ENCODE measurements around the gene PDZK1IP1. TPM values are rescaled to one million over a fixed set of nuclear protein-coding genes. Genes with fewer than 3 reads are reported as not detected.
"Not testable (repeated sequence)": the region's sequence is repeated elsewhere in the genome, so short reads cannot be mapped to it uniquely, and the experiment has no call there.

Gene PDZK1IP1
- total and polyA plus RNA-seq, 2 of the 13 experiments (the other 11 are each of a cell fraction or from before 2014, with no cell fraction given), result 0.24 to 1.6 TPM

DNA sequence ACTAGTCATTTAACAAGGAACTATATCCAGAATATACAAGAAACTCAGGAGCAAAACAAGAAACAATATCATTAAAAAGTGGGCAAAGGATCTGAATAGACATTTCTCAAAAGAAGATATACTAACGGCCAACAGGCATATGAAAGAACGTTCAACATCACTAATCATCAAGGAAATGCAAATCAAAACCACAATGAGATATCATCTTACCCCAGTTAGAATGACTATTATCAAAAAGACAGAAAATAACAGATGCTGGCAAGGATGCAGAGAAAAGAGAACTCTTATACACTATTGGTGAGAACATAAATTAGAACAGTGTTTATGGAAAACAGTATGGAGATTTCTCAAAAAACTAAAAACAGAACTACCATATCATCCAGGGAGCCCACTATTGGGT lies 13.7 kb upstream of the PDZK1IP1 start:
- H3K36me3 ChIP-seq (replicated peaks in 1 of 2; ENCODE audit: control insufficient read depth in 1 of 2, insufficient read depth in 2 of 2, low read length in 2 of 2); POLR2A ChIA-PET; H3K4me2 ChIP-seq (ENCODE audit: low read depth, low read length); DNase-seq (ENCODE audit: low spot score); H3K9me3 ChIP-seq (ENCODE audit: low read length); in situ Hi-C loops (cut with HindIII; ENCODE audit: extremely low pct_ligation_motif_present, low pct_unique_long_range_greater_than_20kb); H3K4me3 ChIP-seq (replicated peaks in 1 of 3; ENCODE audit: insufficient read depth in 1 of 3, low read depth in 2 of 3, low read length in 3 of 3); H3K9ac ChIP-seq (ENCODE audit: insufficient read depth, low read depth, low read length); BruUV-seq (replicated peaks); H3K79me2 ChIP-seq (ENCODE audit: insufficient read depth, low read length); H4K20me1 ChIP-seq (ENCODE audit: insufficient read depth, low read length); CTCF ChIA-PET (ENCODE audit: low intra/inter-chr PET ratio, low total read pairs); intact Hi-C loops (cut with micrococcal nuclease; ENCODE audit: unreplicated experiment); ATAC-seq; H3K27ac ChIP-seq (ENCODE audit: extremely low read length, insufficient read depth, low read length); H3K4me1 ChIP-seq (ENCODE audit: insufficient read depth, low read length); FAIRE-seq; H2AFZ ChIP-seq (ENCODE audit: low read length): not testable (repeated sequence)
- WGBS (ENCODE audit: low lambda C conversion rate), result 0% methylated on average over 2 of the region's 2 CpGs
- peaks cover 4 to 21% of the 10 kb centered on the region in 2 experiments; a peak in 3 of 5 replicates for H3K27me3 ChIP-seq (ENCODE audit: control insufficient read depth in 1 of 2, insufficient read depth in 2 of 2, low read length in 2 of 2)

- Histone ChIP-seq H3K79me2 (ENCODE audit: insufficient read depth, low read length) (no peaks in the 10 kb centered on the region), H3K27me3 (ENCODE audit: control insufficient read depth in 1 of 2, insufficient read depth in 2 of 2, low read length in 2 of 2) (peaks cover 4 to 21% of the 10 kb centered on the region in 2 experiments; a peak in 3 of 5 replicates), H3K36me3 (replicated peaks in 1 of 2; ENCODE audit: control insufficient read depth in 1 of 2, insufficient read depth in 2 of 2, low read length in 2 of 2) (no peaks in the 10 kb centered on the region), H3K9me3 (ENCODE audit: low read length) (no peaks in the 10 kb centered on the region), H3K27ac (ENCODE audit: extremely low read length, insufficient read depth, low read length) (no peak overlapping the region), H3K9ac (ENCODE audit: insufficient read depth, low read depth, low read length) (no peak overlapping the region), H3K4me1 (ENCODE audit: insufficient read depth, low read length) (no peaks in the 10 kb centered on the region), H3K4me3 (replicated peaks in 1 of 3; ENCODE audit: insufficient read depth in 1 of 3, low read depth in 2 of 3, low read length in 3 of 3) (no peak overlapping the region), H3K4me2 (ENCODE audit: low read depth, low read length) (no peak overlapping the region), H2AFZ (ENCODE audit: low read length) (no peak overlapping the region), H4K20me1 (ENCODE audit: insufficient read depth, low read length) (no peaks in the 10 kb centered on the region)
- no peak for DNase-seq (ENCODE audit: low spot score)
- ChIA-PET CTCF (ENCODE audit: low intra/inter-chr PET ratio, low total read pairs) (no interaction called here), POLR2A (interaction anchor here (1.9 kb wide), 1 partner anchor 9 kb away, joined by 9 read pairs; no protein-coding TSS in a partner anchor)
- WGBS (ENCODE audit: low lambda C conversion rate), result 3% methylated on average over 4 of the region's 4 CpGs
- TF ChIP-seq BHLHE40 (IDR thresholded peaks at IDR 0.05; ENCODE audit: low read length) (0 out of 2 replicates have a peak, but pooled peaks have one; percentile 12), ZNF546 (CRISPR knock-in tag; conservative IDR thresholded peaks at IDR 0.05) (no peak), ZNF761 (CRISPR knock-in tag; conservative IDR thresholded peaks at IDR 0.05) (no peak), ZC3H13 (CRISPR knock-in tag; IDR thresholded peaks at IDR 0.05) (no peak), ZFAT (CRISPR knock-in tag; conservative IDR thresholded peaks at IDR 0.05) (no peak), ZNF629 (CRISPR knock-in tag; conservative IDR thresholded peaks at IDR 0.05) (peak; percentile 46; the same call in 1 of the 2 replicates)
- TF ChIP-seq, protein P1, sequence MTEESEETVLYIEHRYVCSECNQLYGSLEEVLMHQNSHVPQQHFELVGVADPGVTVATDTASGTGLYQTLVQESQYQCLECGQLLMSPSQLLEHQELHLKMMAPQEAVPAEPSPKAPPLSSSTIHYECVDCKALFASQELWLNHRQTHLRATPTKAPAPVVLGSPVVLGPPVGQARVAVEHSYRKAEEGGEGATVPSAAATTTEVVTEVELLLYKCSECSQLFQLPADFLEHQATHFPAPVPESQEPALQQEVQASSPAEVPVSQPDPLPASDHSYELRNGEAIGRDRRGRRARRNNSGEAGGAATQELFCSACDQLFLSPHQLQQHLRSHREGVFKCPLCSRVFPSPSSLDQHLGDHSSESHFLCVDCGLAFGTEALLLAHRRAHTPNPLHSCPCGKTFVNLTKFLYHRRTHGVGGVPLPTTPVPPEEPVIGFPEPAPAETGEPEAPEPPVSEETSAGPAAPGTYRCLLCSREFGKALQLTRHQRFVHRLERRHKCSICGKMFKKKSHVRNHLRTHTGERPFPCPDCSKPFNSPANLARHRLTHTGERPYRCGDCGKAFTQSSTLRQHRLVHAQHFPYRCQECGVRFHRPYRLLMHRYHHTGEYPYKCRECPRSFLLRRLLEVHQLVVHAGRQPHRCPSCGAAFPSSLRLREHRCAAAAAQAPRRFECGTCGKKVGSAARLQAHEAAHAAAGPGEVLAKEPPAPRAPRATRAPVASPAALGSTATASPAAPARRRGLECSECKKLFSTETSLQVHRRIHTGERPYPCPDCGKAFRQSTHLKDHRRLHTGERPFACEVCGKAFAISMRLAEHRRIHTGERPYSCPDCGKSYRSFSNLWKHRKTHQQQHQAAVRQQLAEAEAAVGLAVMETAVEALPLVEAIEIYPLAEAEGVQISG (CRISPR knock-in tag; IDR thresholded peaks at IDR 0.05), result no peak
- no peak; the same call in 2 of the 3 replicates for ATAC-seq
- no peak for FAIRE-seq
- intact Hi-C loops (cut with micrococcal nuclease; ENCODE audit: unreplicated experiment), result no loop called here
- BruUV-seq (replicated peaks), result no TSS peak
- in situ Hi-C loops (cut with HindIII; ENCODE audit: extremely low pct_ligation_motif_present, low pct_unique_long_range_greater_than_20kb), result no loop called here
These were observed 11.3 kb upstream of the PDZK1IP1 start for GRCh38 chr1:47201179-47201578.

Data from HepG2 (cell line).